HG02759 (cell line): ENCODE results near the gene CALML6.

ENCODE experiments used
- ATAC-seq: cut with Tn5 transposase; IDR thresholded peaks from one replicate; pipeline ENCODE4 v1.9.1; 2021; ENCODE audit warnings: mild to moderate bottlenecking, moderate library complexity; ENCODE audit not compliant: unreplicated experiment

Gene CALML6

DNA sequence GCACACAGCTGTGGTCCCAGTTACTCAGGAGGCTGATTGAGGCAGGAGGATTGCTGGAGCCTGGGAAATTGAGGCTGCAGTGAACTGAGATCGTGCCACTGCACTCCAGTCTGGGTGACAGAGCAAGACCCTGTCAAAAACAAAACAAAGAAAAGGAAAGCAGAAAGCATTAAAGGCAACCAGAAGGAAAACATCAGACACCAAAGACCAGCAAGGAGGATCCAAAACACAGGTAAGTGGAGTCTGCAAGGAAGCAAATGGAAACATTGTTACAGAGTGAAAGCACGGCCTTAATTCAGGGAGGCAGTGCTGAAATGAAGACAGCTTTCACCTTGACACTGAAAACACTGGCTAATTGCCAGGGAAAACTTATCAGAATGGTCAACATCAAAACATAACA lies 47.7 kb downstream of the CALML6 start:
- no peak for ATAC-seq

- no peak for ATAC-seq
These were observed 48.5 kb downstream of the CALML6 start for GRCh38 chr1:1963570-1963969.

GRCh38 chr1:1964811-1965210 lies 49.8 kb downstream of the CALML6 start:
- no peak for ATAC-seq

DNA sequence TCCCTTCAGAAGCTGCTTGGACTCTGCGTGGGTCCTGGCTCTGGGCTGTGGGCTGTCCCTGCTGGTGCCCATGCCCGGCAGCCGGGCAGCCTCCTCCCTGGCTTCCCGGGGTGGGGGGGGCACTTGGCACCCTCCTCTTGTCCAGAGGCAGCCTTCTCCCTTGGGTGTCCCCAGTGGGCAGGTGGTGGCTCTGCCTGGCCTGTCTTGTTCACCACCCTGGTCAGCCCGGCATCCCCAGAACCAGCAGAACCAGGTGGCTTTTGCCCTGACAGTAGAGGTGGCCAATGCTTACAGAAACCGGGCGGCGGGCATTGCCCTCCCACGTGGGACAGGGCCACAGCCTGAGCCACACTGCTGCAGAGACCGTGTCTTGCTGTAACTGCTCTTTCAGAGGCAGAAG lies 50.5 kb downstream of the CALML6 start:
- ATAC-seq: no peak

DNA sequence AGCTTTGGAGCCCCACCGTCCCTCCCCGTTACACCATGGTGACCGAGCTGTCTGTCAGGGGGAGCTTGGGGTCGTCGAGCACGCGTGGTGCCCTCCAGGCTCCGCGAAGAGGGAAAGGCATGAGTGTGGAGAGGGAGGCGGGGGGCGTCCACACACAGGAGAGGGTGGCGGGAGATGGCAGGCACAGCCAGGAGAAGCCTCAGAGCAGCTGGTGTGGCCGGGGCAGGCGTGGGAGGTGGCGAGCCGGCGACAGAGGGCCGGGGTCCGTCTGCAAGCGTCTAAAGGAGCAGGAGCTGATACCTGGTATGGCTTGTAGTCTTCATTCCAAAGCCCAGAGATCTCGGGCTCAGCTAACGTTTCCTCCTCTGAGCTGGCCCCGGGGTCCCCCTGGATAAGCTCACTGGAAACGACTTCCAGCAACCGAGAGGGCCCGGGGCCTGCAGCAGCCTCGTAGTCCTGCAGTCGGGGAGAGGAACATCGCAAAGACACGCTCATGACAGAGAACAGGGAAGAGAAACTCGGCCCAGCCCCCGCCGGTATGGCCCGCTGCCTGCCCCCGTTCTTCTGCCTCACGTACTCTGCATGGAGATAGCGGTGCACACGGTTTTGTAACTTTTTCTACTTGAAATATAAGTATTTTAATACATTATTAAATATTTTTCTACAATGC lies 51.1 kb downstream of the CALML6 start:
- no peak for ATAC-seq
